Stimulated activated CD8-positive, alpha-beta memory T cell treated with anti-CD3 and anti-CD28 coated beads, Interleukin-7, amount 100 ng/mL, for 4 hours (primary cell): ENCODE data around the gene PPM1A.

Experiments
- DNase-seq, 2 donors: peaks; one replicate each; pipeline ENCODE4 v3.0.0-alpha.2; 2020; ENCODE audit warnings: low read depth in 2 of 2

The PPM1A gene

DNA sequence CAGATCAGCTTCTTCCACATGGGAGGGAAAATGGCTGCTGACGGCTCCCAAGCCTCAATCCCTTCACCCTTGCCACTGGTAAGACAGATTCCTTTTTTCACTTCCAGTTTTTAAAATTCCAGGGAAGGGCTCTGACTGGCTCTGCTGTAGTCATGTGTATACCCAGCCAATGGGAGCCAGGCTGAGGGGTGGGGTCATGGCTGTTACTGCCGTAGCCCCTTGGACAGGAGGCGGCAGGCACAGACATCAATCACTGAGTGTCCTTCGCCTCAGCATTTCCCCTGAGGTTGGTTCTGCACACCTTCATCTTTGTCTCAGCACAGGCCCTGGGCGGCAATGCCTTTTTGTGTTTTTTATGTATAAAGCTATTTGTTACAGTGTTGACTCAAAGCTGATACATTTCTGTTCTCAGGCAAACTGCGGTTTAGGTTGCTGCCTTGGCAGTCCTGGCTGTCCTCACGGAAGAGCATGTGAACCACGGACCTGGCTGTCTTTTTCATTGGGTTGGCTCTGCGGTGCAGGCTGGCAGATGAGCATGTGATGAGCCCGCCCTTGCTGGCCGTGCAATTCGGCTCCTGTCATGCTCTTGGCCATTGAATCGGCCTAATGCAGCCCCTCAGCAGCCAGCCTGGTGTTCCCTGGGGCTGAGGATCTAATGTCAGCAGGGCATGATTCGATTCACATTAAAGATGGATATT, 74.3 kb downstream of the PPM1A start:
- no peak for DNase-seq

GRCh38 chr14:60324837-60325236, 75.8 kb downstream of the PPM1A start:
- DNase-seq, result no peak

- no peak for DNase-seq
Observed at GRCh38 chr14:60326274-60326673, 77.3 kb downstream of the PPM1A start.

DNA sequence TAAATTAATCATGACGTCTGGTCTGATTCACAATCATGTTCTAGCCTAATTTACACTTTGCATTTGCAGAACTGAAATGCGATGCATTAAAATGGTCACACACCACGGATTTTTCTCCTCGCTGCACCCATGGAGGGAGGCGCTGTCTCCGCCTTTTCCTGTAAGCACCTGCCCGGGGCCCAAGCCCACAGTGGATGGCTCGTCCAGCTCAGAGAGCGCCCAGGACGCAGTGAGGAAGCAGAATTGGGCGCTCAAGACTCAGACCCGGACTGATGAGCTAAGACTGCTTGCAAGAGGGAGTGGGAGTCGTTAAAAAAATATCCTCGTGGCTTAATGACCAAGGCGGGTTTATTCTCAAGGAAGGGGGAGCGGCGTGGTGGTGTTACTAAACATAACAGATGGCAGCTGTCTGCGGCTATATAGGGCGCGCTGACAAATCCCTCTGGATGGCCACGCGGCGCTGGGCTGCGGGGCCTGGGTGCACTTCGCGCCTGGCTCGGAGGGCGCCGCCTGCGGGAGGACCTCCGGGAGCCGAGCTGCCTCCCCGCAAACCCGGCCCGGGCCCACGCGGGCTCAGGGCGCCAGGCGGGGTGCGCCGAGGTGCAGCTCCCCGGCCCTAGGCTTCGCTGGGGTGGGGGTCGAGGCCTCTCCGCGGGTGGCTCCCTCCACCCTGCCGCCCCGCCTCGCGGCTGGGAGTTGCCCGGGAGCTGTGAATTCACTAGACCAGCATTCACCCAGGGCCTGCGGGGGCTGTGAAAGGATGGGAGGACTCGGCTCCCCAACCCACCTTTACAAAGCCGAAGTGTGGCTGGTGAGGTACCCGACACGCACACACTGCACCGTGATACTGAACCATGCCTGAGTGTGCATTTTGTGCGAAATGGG, 78.7 kb downstream of the PPM1A start:
- DNase-seq, result peak in 1 of 2 donors; percentile 7

DNA sequence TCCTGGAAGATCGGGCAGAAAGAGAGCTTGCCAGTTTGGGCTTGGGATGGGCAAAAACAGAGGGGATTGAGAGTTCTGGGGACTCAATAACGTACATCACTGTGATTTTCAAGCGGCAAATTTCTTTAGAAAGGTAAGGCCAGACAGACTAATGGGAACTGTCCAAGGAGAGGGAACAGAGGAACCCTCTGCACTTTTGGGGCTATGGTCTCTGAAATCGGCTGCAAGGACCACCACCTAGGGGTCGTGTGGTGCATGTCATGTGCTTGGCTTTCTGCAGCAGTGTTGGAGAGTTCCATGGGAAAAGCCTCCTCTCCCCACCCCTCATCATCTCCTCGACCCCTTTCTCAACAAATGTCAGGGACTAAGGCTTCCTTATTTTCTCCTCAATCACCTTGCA, 79.6 kb downstream of the PPM1A start:
- no peak for DNase-seq

DNA sequence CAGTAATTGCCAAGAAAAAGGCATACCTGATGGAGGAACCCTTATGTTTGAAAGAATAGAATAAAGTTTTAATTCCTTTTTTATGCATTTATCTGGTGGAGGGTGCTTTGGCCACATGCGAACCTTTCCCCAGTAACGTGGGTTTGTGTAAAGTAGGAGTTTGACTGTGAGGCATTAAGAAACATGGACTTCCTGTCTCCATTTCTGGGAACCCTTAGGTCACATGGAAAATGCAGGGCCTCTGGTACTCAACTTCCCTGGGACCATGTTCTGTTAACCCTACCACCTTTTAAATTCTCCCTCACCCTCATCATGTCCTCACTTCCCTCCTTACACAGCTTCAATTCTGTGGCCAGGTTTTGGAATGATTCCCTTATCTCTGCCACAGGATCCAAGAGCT, 80.3 kb downstream of the PPM1A start:
- no peak for DNase-seq

DNA sequence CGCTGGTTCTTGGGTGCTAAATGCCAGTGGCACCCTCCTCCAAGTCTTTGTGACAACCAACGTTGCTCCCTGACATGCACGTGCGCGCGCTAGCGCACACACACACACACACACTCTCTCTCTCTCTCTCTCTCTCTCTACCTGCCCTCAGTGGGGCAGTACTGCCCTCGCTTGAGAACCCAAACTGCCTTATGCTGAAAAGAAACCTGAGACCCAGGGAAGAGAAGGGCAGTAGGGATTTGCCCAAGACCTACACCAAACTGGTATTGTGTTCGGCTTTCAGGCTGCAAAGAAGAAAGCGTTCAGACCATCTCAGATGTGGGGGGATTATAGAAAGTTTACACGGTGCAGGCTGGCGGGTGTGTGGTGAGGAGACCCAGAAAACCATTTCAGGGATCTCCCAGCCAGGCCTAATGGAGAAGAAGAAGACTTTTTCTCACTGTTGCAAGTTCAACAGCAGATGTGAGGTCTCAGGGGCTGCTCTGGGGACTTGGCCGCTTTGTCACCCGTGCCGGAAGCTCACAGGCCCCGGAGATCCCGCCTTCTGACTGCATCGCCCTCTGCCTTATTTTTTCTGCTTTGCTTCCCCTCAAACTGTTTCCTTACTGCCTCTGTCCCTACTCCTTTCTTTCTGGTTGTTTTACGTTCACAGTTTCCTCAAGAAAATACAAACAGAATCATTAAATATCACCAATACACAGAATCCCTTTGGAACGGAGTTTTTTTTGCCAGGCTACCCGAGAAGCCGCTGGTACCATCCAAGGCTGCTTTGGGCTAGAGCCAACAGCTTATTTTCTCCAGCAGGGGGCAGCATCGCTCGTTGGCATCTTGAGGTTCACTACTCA, 82.4 kb downstream of the PPM1A start:
- peak; percentile 60 to 64 for DNase-seq

DNA sequence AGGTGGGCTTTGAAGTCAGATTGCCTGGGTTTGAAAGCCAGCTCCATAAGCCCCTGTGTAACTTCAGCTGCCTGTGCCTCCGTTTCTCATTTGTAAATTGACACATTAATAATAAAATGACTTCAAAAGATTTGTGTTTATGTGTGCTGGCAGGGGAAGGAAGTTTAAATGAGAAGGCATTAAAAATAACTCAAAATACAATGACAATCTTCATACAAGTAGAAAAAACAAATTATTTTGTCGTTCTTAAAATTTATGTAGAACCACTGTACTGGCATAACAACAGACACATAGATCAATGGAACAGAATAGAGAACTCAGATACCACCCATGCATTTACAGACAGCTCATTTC, 83.0 kb downstream of the PPM1A start:
- DNase-seq, result no peak

DNA sequence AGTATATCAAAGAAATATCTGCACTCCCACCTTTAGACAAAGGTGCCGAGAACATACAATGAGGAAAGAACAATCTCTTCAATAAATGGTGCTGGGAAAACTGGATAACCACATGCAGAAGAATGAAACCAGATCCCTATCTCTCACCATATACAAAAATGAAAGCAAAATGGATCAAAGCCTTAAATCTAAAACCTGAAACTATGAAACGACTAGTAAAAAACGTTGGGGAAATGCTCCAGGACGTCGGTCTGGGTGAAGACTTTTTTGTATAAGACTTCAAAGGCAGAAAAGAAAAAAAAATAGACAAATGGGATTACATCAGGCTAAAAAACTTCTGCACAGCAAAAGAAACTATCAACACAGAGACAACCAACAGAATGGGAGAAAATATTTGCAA, 83.8 kb downstream of the PPM1A start:
- DNase-seq, result no peak

DNA sequence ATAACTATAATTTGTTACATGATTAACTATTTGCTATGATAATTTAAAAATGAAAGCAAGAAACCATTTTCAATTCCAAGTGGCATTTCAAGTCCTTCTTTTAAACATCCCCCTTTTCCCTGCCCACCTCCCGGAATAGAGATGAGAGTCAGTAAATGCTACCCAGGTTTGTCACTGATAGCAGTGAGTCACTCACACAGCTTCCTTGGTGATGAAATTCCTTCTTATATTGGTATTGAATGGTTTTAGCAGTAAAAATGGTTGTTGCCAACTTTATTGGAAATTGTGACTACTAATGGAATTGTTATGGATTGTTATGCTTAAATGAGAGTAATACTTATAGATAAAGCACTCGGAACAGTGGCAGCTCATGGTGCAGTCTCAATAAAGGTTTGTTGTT, 90.5 kb downstream of the PPM1A start:
- no peak for DNase-seq

- no peak for DNase-seq
Observed at GRCh38 chr14:60343571-60344071, 94.6 kb downstream of the PPM1A start.

GRCh38 chr14:60344751-60345150, 95.7 kb downstream of the PPM1A start:
- DNase-seq, result no peak

- DNase-seq, result no peak
Observed at GRCh38 chr14:60346706-60347105, 97.7 kb downstream of the PPM1A start.

GRCh38 chr14:60348211-60348610, 99.2 kb downstream of the PPM1A start:
- DNase-seq, result no peak
